ENCODE data around the gene MYO15B.

- TF ChIP-seq ATF7 (IDR thresholded peaks at IDR 0.05), result no peak
- no peak for TF ChIP-seq ATF7 (CRISPR knock-in tag; IDR thresholded peaks at IDR 0.05)
- TF ChIP-seq TGIF2 (CRISPR knock-in tag; IDR thresholded peaks at IDR 0.05), result no peak
- no peak for TF ChIP-seq CHD4 (IDR thresholded peaks at IDR 0.05; ENCODE audit: borderline replicate concordance, low read length)
These were observed 13.1 kb upstream of the MYO15B start for GRCh38 chr17:75574404-75575036.

Measured in HepG2 (cell line).